GM13976 (cell line): ENCODE measurements around the gene DAAM1.

Experiments
- DNase-seq: peaks from one replicate; pipeline ENCODE4 v3.0.0; 2012; ENCODE audit warnings: low spot score
- in situ Hi-C: fragments of 300-500 bp; cut with MboI; formaldehyde crosslinking; loops from one replicate; pipeline ENCODE4 v1.12.0; 2022; ENCODE audit warnings: low sequenced_read_pairs, mixed read lengths, inconsistent platforms; ENCODE audit not compliant: unreplicated experiment
- TF ChIP-seq, protein P1 (sequence below): IDR thresholded peaks from 2 replicates; pipeline ENCODE4 v1.5.1; 2012; ENCODE audit warnings: borderline replicate concordance, mild to moderate bottlenecking; ENCODE audit not compliant: insufficient read depth; ENCODE audit errors: extremely low read depth, missing control alignments, control extremely low read depth

The DAAM1 gene

DNA sequence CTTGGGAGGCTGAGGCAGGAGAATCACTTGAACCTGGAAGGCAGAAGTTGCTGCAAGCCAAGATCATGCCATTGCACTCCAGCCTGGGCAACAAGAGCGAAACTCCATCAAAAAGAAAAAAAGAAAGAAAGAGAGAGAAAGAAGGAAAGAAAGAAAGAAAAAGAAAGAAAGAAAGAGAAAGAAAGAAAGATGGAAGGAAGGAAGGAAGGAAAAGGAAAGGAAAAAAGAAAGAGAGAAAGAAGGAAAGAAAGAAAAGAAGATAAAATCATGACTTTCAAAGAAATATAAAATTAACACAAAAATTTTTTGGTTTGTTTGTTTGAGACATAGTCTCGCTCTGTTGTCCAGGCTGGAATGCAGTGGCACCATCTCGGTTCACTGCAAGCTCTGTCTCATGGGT, 22.2 kb upstream of the DAAM1 start:
- in situ Hi-C loops, result no loop called here
- DNase-seq, result no peak
- TF ChIP-seq, protein P1, sequence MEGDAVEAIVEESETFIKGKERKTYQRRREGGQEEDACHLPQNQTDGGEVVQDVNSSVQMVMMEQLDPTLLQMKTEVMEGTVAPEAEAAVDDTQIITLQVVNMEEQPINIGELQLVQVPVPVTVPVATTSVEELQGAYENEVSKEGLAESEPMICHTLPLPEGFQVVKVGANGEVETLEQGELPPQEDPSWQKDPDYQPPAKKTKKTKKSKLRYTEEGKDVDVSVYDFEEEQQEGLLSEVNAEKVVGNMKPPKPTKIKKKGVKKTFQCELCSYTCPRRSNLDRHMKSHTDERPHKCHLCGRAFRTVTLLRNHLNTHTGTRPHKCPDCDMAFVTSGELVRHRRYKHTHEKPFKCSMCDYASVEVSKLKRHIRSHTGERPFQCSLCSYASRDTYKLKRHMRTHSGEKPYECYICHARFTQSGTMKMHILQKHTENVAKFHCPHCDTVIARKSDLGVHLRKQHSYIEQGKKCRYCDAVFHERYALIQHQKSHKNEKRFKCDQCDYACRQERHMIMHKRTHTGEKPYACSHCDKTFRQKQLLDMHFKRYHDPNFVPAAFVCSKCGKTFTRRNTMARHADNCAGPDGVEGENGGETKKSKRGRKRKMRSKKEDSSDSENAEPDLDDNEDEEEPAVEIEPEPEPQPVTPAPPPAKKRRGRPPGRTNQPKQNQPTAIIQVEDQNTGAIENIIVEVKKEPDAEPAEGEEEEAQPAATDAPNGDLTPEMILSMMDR, result no peak

DNA sequence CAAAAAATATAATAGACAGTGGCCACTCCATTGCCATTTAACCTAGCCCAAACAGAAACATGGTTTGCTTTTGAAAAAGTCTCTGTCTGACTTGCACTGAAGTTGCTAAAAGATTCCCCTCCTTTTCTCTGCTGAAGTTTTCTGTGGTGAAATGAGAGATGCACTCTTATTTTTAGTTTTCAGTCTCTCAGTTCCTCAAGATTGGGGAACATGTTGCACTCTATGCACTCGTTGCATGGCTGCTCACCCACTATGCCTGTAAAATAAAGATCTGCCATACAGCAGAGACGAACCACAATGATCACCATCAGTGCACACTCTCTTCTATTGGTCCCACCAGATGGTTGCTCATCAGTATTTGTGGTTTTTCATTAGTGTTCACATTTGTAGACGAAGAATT, 13.1 kb upstream of the DAAM1 start:
- in situ Hi-C loops, result no loop called here
- TF ChIP-seq, protein P1, result no peak
- DNase-seq, result peak; percentile 48

DNA sequence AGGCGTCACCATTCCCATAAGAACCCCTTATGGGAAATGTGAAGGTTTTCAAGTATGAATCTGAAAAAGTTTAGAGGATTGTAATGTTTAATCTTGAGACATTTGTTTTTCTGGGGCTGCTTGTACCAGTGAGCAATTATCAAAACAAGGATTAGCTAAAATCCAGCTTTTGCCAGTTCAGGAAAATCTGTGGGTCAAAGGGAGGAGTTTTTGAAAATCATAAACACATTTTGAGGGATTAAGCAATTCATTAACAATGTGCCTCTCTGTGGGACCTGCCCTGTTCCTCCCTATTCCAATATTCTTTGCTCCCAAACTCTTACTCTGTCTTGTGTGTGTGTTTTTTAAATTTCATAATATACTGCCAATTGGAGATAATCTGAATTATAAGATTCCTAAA, 11.7 kb upstream of the DAAM1 start:
- TF ChIP-seq, protein P1, result no peak
- no peak for DNase-seq
- in situ Hi-C loops, result no loop called here

DNA sequence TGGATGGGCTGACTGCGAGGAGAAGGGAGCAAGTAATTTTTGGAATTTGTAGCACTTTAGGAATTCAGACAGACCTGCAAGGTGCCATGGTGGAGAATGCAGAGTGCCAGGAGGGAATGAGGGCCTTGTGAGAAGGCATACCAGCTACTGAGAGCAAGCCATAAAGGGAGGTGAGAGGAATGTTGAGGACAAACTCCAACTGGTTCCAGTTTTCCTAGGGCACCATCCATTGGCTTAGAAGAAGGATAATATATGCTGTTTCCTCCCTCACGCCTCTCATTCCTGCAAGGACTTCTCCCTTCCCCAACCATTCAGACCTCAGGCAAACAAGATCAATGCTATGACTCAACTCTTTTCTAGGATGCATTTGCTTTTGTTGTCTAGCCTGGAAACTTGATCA, 11.2 kb upstream of the DAAM1 start:
- no peak for DNase-seq
- TF ChIP-seq, protein P1, result no peak
- in situ Hi-C loops, result no loop called here

DNA sequence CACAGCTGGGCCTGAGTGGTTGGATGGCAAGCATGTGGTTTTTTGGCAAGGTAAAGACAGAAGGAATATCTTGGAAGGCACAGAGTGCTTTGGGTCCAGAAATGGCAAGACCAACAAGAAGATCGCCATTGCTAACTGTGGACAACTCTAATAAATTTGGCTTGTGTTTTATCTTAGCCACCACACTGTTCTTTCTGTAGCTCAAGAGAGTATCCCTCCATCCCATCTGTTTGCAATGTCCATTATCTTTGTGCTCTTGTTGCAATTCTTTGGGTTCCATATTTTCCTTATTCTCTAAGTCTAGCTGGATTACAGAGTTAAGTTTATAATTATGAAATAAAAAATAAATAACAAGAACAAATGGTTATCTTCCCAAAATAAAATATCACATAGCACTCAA, 6.7 kb upstream of the DAAM1 start:
- DNase-seq, result no peak
- TF ChIP-seq, protein P1, result no peak
- in situ Hi-C loops, result no loop called here

DNA sequence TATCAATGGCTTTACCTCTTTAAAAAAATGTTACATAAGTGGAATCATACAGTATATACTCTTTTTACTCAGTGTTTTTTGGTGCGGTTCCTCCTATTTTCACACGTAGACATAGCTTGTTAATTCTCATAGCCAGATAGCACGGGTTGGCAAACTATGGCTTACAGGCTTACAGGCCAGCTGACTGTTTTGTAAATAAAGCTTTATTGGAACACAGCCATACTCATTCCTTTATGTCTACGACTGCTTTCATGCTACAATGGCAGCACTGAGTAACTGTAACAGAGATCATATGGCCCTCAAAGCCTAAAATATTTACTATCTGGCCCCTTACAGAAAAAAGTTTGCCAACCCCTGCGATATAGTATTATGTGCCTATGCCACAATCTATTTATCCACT, 5.8 kb upstream of the DAAM1 start:
- in situ Hi-C loops, result no loop called here
- TF ChIP-seq, protein P1, result no peak
- no peak for DNase-seq

DNA sequence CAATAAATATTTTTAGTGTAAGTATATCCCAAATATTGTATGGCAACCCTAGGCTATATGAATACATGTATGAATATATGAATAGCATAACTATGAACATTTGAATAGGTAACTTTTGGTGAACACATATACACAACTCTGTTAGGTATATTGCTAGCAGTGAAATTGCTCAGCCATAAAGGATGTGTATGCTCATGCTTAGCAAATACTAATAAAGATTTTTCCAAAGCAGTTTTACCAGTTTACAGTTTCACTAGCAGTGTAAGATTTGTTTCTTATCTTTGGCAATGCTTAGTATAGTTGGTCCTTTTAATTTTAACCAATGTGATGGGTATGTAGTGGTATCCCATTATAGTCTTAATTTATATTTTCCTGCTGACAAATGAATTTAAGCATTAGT, 5.3 kb upstream of the DAAM1 start:
- no peak for DNase-seq
- TF ChIP-seq, protein P1, result no peak
- in situ Hi-C loops, result no loop called here
